ENCODE results near the gene GTF3C1.

GRCh38 chr16:27582883-27583282, 33.2 kb upstream of the GTF3C1 start:
- TF ChIP-seq CTCF (IDR thresholded peaks at IDR 0.05; ENCODE audit: low read depth, low read length) (no peak), EZH2phosphoT487 (IDR thresholded peaks at IDR 0.05; ENCODE audit: low read depth) (no peak)

All from OCI-LY3 (cell line).